ENCODE data around the gene EXT2. TPM values are rescaled to one million over a fixed set of nuclear protein-coding genes. Genes with fewer than 3 reads are reported as not detected.
A peak's percentile ranks its signal among the peaks of the same experiment; 100 is the strongest.

The EXT2 gene
- total and polyA plus RNA-seq, 2 experiments from 2014 or later: 15.9 to 48.6 TPM

DNA sequence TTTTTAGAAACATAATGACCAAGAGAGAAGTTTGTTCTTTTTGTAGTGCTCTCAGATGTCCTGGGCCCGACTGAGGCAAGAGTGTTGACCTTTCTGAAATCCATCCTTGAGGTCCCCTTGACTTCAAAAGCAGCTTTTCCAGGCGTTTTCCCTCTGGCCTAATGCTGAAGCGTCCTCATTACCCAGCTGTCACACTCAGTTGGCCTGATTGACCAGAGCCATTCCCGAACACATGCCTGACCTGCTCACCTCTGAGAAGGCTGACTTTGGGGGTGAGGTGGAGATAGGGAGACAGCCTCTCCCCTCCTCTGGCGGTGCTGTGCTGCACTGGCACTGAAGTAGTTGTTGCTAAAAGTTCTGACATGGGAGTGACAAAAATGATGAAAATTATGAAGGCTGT is 147.6 kb downstream of the EXT2 start (continued):
- TF ChIP-seq, protein P1, sequence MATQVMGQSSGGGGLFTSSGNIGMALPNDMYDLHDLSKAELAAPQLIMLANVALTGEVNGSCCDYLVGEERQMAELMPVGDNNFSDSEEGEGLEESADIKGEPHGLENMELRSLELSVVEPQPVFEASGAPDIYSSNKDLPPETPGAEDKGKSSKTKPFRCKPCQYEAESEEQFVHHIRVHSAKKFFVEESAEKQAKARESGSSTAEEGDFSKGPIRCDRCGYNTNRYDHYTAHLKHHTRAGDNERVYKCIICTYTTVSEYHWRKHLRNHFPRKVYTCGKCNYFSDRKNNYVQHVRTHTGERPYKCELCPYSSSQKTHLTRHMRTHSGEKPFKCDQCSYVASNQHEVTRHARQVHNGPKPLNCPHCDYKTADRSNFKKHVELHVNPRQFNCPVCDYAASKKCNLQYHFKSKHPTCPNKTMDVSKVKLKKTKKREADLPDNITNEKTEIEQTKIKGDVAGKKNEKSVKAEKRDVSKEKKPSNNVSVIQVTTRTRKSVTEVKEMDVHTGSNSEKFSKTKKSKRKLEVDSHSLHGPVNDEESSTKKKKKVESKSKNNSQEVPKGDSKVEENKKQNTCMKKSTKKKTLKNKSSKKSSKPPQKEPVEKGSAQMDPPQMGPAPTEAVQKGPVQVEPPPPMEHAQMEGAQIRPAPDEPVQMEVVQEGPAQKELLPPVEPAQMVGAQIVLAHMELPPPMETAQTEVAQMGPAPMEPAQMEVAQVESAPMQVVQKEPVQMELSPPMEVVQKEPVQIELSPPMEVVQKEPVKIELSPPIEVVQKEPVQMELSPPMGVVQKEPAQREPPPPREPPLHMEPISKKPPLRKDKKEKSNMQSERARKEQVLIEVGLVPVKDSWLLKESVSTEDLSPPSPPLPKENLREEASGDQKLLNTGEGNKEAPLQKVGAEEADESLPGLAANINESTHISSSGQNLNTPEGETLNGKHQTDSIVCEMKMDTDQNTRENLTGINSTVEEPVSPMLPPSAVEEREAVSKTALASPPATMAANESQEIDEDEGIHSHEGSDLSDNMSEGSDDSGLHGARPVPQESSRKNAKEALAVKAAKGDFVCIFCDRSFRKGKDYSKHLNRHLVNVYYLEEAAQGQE (IDR thresholded peaks at IDR 0.05; ENCODE audit: unreplicated experiment): no peak
- no peak for TF ChIP-seq ZNF114 (CRISPR knock-in tag; IDR thresholded peaks at IDR 0.05)

DNA sequence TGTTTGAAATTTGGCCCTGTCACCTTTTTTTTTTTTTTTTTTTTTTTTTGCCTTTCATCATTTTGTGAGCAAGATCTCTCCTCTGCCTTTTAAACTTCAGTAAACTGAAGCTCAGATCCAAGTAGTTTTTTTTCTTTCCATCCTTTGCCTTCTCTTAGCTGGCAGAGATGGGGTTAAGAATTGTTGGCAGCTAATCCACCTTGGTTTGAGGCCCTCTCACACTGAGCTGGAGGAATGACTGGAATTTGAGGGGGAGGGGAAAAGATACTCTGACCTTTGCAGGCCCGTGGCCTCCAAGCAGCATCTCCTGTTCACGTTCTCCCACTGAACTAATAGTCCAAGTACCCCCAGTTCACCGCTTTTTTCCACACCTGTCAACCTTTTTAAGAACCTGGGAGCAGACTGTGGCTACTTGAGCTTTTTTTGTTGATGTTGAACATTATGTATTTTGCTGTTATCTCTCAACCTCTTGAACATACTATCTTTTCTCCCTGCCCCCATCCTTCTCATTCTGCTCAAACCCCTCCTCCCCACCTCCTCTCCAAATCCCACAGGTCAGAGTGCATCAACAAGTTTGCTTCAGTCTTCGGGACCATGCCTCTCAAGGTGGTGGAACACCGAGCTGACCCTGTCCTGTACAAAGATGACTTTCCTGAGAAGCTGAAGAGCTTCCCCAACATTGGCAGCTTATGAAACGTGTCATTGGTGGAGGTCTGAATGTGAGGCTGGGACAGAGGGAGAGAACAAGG is 148.3 kb downstream of the EXT2 start:
- Mint-ChIP-seq H3K4me3 (peak overlapping the region; percentile 32), H3K4me1 (peaks cover 41% of the 10 kb centered on the region), H3K27ac (peak overlapping the region; percentile 76), H3K9me3 (no peaks in the 10 kb centered on the region), H3K27me3 (ENCODE audit: insufficient read depth, low read depth, poor library complexity) (peaks cover 10% of the 10 kb centered on the region), H3K36me3 (ENCODE audit: low read depth) (peaks cover 11% of the 10 kb centered on the region)
- Histone ChIP-seq H3K27me3 (ENCODE audit: insufficient read depth) (no peaks in the 10 kb centered on the region), H3K4me3 (peak overlapping the region; percentile 25), H3K4me1 (ENCODE audit: insufficient read depth) (peaks cover 26% of the 10 kb centered on the region), H3K9me2 (ENCODE audit: insufficient read depth) (peaks cover 16% of the 10 kb centered on the region), H2AFZ (no peak overlapping the region), H4K20me1 (replicated peaks; ENCODE audit: insufficient read depth) (no peaks in the 10 kb centered on the region), H3K36me3 (ENCODE audit: insufficient read depth) (no peaks in the 10 kb centered on the region), H3F3A (replicated peaks; ENCODE audit: low read depth) (no peaks in the 10 kb centered on the region), H3K79me2 (replicated peaks; ENCODE audit: insufficient read depth) (0 out of 2 replicates have a peak, but pooled peaks cover 4% of the 10 kb centered on the region), H3K27ac (ENCODE audit: low read depth) (peak overlapping the region; percentile 65), H3K4me2 (peak overlapping the region; percentile 65)
- ATAC-seq (peak; percentile 98), DNase-seq (ENCODE audit: low spot score) (peak; percentile 94)
- TF ChIP-seq STAT1 (IDR thresholded peaks at IDR 0.05; ENCODE audit: unreplicated experiment) (no peak), NANOG (IDR thresholded peaks at IDR 0.05; ENCODE audit: borderline replicate concordance) (no peak), EZH2 (IDR thresholded peaks at IDR 0.05; ENCODE audit: low read depth, unreplicated experiment) (no peak), ZNF114 (CRISPR knock-in tag; IDR thresholded peaks at IDR 0.05) (no peak), EZH2phosphoT487 (IDR thresholded peaks at IDR 0.05; ENCODE audit: unreplicated experiment) (no peak), JUNB (IDR thresholded peaks at IDR 0.05; ENCODE audit: unreplicated experiment) (no peak), CREB1 (CRISPR knock-in tag; IDR thresholded peaks at IDR 0.05; ENCODE audit: low read depth) (peak; percentile 18; the same call in 1 of the 2 replicates)
- TF ChIP-seq, protein P2, sequence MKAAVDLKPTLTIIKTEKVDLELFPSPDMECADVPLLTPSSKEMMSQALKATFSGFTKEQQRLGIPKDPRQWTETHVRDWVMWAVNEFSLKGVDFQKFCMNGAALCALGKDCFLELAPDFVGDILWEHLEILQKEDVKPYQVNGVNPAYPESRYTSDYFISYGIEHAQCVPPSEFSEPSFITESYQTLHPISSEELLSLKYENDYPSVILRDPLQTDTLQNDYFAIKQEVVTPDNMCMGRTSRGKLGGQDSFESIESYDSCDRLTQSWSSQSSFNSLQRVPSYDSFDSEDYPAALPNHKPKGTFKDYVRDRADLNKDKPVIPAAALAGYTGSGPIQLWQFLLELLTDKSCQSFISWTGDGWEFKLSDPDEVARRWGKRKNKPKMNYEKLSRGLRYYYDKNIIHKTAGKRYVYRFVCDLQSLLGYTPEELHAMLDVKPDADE (IDR thresholded peaks at IDR 0.05): no peak
- TF ChIP-seq, protein P3, sequence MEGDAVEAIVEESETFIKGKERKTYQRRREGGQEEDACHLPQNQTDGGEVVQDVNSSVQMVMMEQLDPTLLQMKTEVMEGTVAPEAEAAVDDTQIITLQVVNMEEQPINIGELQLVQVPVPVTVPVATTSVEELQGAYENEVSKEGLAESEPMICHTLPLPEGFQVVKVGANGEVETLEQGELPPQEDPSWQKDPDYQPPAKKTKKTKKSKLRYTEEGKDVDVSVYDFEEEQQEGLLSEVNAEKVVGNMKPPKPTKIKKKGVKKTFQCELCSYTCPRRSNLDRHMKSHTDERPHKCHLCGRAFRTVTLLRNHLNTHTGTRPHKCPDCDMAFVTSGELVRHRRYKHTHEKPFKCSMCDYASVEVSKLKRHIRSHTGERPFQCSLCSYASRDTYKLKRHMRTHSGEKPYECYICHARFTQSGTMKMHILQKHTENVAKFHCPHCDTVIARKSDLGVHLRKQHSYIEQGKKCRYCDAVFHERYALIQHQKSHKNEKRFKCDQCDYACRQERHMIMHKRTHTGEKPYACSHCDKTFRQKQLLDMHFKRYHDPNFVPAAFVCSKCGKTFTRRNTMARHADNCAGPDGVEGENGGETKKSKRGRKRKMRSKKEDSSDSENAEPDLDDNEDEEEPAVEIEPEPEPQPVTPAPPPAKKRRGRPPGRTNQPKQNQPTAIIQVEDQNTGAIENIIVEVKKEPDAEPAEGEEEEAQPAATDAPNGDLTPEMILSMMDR (conservative IDR thresholded peaks at IDR 0.05; ENCODE audit: low read depth in 2 of 2): no peak
- TF ChIP-seq, protein P4, sequence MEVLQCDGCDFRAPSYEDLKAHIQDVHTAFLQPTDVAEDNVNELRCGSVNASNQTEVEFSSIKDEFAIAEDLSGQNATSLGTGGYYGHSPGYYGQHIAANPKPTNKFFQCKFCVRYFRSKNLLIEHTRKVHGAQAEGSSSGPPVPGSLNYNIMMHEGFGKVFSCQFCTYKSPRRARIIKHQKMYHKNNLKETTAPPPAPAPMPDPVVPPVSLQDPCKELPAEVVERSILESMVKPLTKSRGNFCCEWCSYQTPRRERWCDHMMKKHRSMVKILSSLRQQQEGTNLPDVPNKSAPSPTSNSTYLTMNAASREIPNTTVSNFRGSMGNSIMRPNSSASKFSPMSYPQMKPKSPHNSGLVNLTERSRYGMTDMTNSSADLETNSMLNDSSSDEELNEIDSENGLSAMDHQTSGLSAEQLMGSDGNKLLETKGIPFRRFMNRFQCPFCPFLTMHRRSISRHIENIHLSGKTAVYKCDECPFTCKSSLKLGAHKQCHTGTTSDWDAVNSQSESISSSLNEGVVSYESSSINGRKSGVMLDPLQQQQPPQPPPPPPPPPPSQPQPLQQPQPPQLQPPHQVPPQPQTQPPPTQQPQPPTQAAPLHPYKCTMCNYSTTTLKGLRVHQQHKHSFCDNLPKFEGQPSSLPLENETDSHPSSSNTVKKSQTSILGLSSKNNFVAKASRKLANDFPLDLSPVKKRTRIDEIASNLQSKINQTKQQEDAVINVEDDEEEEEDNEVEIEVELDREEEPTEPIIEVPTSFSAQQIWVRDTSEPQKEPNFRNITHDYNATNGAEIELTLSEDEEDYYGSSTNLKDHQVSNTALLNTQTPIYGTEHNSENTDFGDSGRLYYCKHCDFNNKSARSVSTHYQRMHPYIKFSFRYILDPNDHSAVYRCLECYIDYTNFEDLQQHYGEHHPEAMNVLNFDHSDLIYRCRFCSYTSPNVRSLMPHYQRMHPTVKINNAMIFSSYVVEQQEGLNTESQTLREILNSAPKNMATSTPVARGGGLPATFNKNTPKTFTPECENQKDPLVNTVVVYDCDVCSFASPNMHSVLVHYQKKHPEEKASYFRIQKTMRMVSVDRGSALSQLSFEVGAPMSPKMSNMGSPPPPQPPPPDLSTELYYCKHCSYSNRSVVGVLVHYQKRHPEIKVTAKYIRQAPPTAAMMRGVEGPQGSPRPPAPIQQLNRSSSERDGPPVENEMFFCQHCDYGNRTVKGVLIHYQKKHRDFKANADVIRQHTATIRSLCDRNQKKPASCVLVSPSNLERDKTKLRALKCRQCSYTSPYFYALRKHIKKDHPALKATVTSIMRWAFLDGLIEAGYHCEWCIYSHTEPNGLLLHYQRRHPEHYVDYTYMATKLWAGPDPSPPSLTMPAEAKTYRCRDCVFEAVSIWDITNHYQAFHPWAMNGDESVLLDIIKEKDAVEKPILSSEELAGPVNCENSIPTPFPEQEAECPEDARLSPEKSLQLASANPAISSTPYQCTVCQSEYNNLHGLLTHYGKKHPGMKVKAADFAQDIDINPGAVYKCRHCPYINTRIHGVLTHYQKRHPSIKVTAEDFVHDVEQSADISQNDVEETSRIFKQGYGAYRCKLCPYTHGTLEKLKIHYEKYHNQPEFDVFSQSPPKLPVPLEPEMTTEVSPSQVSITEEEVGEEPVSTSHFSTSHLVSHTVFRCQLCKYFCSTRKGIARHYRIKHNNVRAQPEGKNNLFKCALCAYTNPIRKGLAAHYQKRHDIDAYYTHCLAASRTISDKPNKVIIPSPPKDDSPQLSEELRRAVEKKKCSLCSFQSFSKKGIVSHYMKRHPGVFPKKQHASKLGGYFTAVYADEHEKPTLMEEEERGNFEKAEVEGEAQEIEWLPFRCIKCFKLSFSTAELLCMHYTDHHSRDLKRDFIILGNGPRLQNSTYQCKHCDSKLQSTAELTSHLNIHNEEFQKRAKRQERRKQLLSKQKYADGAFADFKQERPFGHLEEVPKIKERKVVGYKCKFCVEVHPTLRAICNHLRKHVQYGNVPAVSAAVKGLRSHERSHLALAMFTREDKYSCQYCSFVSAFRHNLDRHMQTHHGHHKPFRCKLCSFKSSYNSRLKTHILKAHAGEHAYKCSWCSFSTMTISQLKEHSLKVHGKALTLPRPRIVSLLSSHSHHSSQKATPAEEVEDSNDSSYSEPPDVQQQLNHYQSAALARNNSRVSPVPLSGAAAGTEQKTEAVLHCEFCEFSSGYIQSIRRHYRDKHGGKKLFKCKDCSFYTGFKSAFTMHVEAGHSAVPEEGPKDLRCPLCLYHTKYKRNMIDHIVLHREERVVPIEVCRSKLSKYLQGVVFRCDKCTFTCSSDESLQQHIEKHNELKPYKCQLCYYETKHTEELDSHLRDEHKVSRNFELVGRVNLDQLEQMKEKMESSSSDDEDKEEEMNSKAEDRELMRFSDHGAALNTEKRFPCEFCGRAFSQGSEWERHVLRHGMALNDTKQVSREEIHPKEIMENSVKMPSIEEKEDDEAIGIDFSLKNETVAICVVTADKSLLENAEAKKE (CRISPR knock-in tag; IDR thresholded peaks at IDR 0.05): peak; percentile 93
